Thoracic aorta (tissue), 2 donors: ENCODE measurements around the gene TMTC2. TPM values are rescaled to one million over a fixed set of nuclear protein-coding genes. Genes with fewer than 3 reads are reported as not detected.

Experiments used
- ATAC-seq: fragments of 150-250 bp; one replicate; pipeline ENCODE4 v1.8.0; 2017; ENCODE audit warnings: low read depth; ENCODE audit not compliant: insufficient number of reproducible peaks, low FRiP score
- DNase-seq: peaks from one replicate; pipeline ENCODE4 v3.0.0-alpha.2; 2020; ENCODE audit warnings: low spot score
- H3K27ac ChIP-seq, 2 donors: fragments of 200-600 bp; sonication (generic); 1 replicate in 1 of 2; 2 replicates in 1 of 2; pipeline ENCODE4 v1.5.1; 2016; ENCODE audit warnings: mild to moderate bottlenecking in 2 of 2, moderate library complexity in 2 of 2
- H3K27me3 ChIP-seq: fragments of 200-600 bp; sonication (generic); replicated peaks from 2 replicates; pipeline ENCODE4 v1.6.0; 2016; ENCODE audit warnings: mild to moderate bottlenecking; ENCODE audit not compliant: insufficient read depth
- H3K36me3 ChIP-seq: fragments of 200-600 bp; sonication (generic); one replicate; pipeline ENCODE4 v1.5.1; 2016
- H3K4me1 ChIP-seq, 2 donors: fragments of 200-600 bp; sonication (generic); 1 replicate in 1 of 2; 2 replicates in 1 of 2; pipeline versions ENCODE4 v1.5.1 to v1.6.0; 2016; ENCODE audit warnings: low read depth in 2 of 2, mild to moderate bottlenecking in 1 of 2; ENCODE audit not compliant: control insufficient read depth in 1 of 2
- H3K4me3 ChIP-seq: fragments of 200-600 bp; sonication (generic); 2 replicates; pipeline ENCODE4 v1.5.1; 2016; ENCODE audit warnings: mild to moderate bottlenecking
- H3K9me3 ChIP-seq: fragments of 200-600 bp; sonication (generic); 2 replicates; pipeline ENCODE4 v1.5.1; 2016
- total RNA-seq, 2 donors: library from RNA; depleted of rRNA; stranded (reverse); fragments of >200 nt; gene quantifications; one replicate each; pipeline versions ENCODE4 v1.1.0 to v1.2.3, GENCODE V29; 2016
- TF ChIP-seq, protein P1 (sequence below): fragments of 200-600 bp; sonication (generic); IDR thresholded peaks from one replicate; pipeline ENCODE4 v1.5.1; 2019; ENCODE audit warnings: antibody characterized with exemption

TMTC2 gene
- total RNA-seq, 2 donors from 2014 or later: 2.8 to 8.6 TPM

DNA sequence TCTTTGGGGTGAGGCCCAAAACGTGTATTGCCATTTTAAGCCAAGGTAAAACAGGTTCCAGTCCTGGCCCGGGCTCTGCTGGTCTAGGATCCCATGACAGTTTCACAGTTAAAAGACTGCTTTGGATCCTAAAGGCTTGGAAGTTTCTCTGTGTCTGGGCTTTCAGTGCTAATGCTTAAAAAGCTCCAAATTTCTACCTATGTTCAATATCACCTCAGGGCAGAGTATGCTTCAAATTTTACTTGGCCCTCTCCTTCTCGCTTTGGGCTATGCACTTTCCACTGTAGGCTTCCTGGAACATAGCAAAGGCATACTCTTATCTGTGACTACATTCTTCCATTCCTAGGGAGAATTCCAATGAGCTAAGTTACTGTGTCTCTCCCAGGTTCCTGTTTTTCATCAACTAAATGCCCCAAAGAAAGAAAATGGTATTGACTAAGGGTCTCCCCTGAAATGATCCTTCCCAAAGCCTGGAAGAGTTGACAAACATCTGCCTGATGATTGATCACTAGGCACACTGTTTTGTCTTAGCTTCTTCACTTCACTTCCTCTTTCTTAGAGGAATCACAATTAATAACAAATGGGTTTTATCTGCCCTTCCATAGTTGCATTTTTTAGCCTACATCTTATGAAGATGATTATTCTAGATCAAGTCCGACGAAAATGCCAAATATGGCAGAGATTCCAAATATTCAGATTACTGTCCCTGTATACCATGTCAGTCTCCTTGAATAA lies 79.4 kb downstream of the TMTC2 start:
- H3K36me3 ChIP-seq: no peaks in the 10 kb centered on the region
- no peak overlapping the region for H3K4me3 ChIP-seq
- ATAC-seq (no peak), DNase-seq (no peak)
- no peaks in the 10 kb centered on the region for H3K4me1 ChIP-seq
- no peak overlapping the region for H3K27ac ChIP-seq
- TF ChIP-seq, protein P1, sequence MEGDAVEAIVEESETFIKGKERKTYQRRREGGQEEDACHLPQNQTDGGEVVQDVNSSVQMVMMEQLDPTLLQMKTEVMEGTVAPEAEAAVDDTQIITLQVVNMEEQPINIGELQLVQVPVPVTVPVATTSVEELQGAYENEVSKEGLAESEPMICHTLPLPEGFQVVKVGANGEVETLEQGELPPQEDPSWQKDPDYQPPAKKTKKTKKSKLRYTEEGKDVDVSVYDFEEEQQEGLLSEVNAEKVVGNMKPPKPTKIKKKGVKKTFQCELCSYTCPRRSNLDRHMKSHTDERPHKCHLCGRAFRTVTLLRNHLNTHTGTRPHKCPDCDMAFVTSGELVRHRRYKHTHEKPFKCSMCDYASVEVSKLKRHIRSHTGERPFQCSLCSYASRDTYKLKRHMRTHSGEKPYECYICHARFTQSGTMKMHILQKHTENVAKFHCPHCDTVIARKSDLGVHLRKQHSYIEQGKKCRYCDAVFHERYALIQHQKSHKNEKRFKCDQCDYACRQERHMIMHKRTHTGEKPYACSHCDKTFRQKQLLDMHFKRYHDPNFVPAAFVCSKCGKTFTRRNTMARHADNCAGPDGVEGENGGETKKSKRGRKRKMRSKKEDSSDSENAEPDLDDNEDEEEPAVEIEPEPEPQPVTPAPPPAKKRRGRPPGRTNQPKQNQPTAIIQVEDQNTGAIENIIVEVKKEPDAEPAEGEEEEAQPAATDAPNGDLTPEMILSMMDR: no peak
- no peaks in the 10 kb centered on the region for H3K9me3 ChIP-seq
- H3K27me3 ChIP-seq: no peaks in the 10 kb centered on the region

DNA sequence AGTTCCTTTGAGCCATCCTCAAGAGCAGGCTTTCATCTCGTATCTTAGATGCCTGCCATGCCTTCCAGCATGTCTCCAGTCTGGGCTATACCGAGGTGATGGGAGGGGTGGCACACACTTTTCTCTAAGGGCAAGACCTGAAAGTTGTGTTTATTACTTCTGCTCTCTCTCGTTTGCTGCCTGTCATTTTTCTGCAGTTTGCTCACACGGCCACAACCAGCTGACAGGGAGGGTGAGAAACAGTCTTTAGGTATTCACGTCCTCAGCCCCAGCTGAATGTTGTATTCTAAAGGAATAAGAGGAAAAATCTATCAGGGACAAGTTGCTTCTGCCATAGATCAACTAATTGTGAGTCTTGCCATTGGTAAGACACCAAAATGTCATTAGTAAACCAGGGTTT lies 88.0 kb downstream of the TMTC2 start:
- Histone ChIP-seq H3K9me3 (no peaks in the 10 kb centered on the region), H3K4me3 (no peak overlapping the region), H3K36me3 (no peaks in the 10 kb centered on the region), H3K4me1 (no peaks in the 10 kb centered on the region), H3K27ac (no peak overlapping the region), H3K27me3 (no peaks in the 10 kb centered on the region)
- TF ChIP-seq, protein P1: no peak
- no peak for ATAC-seq
- DNase-seq: no peak

DNA sequence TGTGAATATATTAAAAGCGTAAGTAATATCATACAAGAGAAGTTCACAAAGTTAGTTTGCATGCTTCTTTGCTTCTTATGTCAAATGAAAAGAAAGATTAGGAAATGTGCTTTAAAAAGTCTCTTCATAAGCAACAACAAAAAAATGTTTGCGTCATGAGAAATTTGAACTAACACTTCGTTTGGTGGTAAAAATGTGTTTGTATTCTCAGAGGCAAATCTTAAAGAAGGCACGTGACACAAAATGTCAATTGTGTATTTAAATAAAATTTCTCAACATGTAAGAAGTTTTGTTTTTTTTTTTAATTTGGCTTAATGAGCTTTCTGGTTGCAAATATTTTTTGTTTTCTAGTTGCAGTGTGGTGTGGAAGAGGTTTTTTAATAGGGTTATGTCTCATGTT lies 93.8 kb downstream of the TMTC2 start:
- DNase-seq (no peak), ATAC-seq (no peak)
- no peaks in the 10 kb centered on the region for H3K9me3 ChIP-seq
- no peaks in the 10 kb centered on the region for H3K4me1 ChIP-seq
- TF ChIP-seq, protein P1: no peak
- H3K27me3 ChIP-seq: no peaks in the 10 kb centered on the region
- H3K27ac ChIP-seq: no peak overlapping the region
- H3K4me3 ChIP-seq: no peak overlapping the region
- no peaks in the 10 kb centered on the region for H3K36me3 ChIP-seq

DNA sequence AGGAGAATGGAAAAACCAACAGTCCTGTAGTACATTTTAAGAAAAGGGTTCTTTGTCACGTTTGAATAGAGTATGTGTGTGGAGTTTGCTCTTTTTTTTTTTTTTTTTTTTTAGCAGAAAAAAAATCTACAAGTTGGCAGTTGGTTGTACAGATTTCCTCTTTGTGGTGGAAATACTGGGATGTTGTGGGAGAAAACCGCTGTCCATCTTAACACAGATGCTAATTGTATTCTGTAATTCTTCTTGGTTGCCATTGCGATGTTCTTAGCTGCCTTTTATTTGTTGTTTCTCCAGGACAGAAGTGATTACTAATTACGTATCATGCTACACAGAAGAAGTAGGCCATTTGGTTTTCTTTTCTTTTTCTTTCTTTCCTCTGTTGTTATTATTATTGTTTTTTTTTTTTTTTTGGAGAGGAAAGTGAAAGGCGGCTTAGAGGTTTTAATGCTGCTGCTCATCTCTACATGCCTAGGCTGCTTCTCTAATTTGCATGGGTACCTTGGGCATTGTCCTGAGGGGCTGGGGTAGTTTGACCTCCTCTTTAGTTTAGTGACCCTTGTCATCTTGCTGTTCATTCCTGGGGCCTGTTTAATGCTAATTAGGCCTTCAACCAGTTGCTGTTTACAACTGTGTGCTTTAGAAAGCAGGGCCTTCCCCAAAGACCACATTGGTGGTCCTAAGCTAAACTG lies 94.7 kb downstream of the TMTC2 start:
- Histone ChIP-seq H3K9me3 (no peaks in the 10 kb centered on the region), H3K36me3 (no peaks in the 10 kb centered on the region), H3K27ac (no peak overlapping the region), H3K4me1 (no peaks in the 10 kb centered on the region), H3K4me3 (no peak overlapping the region), H3K27me3 (no peaks in the 10 kb centered on the region)
- no peak for ATAC-seq
- TF ChIP-seq, protein P1: no peak
- DNase-seq: no peak

DNA sequence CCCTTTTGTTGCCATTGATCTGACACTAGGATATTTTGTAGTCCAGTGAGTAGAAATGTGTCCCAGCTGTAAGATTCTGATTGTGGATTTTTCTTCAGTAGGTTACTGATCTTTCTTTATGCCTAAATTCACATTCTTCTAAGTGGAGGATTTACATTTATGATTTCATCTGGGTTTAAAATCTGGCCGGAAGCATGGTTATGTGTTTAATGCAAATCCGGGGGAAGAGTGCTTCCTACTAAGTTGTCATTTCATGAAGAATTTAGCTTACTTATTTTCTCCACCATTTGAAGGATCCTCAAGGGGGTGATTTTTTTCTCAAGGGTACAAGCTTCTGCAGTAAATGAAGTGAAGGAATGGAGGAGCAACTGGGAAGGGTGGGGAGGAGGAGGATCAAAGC lies 96.7 kb downstream of the TMTC2 start:
- Histone ChIP-seq H3K36me3 (no peaks in the 10 kb centered on the region), H3K27me3 (no peaks in the 10 kb centered on the region), H3K4me3 (no peak overlapping the region), H3K9me3 (no peaks in the 10 kb centered on the region), H3K27ac (no peak overlapping the region), H3K4me1 (no peaks in the 10 kb centered on the region)
- DNase-seq (no peak), ATAC-seq (no peak)
- TF ChIP-seq, protein P1: no peak
